ENCODE measurements around the gene XIST.

Gene XIST

GRCh38 chrX:73830489-73831414 is 21.8 kb downstream of the XIST start (continued):
- TF ChIP-seq, protein P1, sequence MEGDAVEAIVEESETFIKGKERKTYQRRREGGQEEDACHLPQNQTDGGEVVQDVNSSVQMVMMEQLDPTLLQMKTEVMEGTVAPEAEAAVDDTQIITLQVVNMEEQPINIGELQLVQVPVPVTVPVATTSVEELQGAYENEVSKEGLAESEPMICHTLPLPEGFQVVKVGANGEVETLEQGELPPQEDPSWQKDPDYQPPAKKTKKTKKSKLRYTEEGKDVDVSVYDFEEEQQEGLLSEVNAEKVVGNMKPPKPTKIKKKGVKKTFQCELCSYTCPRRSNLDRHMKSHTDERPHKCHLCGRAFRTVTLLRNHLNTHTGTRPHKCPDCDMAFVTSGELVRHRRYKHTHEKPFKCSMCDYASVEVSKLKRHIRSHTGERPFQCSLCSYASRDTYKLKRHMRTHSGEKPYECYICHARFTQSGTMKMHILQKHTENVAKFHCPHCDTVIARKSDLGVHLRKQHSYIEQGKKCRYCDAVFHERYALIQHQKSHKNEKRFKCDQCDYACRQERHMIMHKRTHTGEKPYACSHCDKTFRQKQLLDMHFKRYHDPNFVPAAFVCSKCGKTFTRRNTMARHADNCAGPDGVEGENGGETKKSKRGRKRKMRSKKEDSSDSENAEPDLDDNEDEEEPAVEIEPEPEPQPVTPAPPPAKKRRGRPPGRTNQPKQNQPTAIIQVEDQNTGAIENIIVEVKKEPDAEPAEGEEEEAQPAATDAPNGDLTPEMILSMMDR (tag by site-specific recombination; IDR thresholded peaks at IDR 0.05), result 0 out of 2 replicates have a peak, but pooled peaks have one; percentile 14
- TF ChIP-seq ZNF112 (tag by site-specific recombination; IDR thresholded peaks at IDR 0.05), result no peak
- TF ChIP-seq, protein P2, sequence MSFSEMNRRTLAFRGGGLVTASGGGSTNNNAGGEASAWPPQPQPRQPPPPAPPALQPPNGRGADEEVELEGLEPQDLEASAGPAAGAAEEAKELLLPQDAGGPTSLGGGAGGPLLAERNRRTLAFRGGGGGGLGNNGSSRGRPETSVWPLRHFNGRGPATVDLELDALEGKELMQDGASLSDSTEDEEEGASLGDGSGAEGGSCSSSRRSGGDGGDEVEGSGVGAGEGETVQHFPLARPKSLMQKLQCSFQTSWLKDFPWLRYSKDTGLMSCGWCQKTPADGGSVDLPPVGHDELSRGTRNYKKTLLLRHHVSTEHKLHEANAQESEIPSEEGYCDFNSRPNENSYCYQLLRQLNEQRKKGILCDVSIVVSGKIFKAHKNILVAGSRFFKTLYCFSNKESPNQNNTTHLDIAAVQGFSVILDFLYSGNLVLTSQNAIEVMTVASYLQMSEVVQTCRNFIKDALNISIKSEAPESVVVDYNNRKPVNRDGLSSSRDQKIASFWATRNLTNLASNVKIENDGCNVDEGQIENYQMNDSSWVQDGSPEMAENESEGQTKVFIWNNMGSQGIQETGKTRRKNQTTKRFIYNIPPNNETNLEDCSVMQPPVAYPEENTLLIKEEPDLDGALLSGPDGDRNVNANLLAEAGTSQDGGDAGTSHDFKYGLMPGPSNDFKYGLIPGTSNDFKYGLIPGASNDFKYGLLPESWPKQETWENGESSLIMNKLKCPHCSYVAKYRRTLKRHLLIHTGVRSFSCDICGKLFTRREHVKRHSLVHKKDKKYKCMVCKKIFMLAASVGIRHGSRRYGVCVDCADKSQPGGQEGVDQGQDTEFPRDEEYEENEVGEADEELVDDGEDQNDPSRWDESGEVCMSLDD (tag by site-specific recombination; IDR thresholded peaks at IDR 0.05), result no peak
- peak; percentile 40; the same call in 1 of the 2 replicates for TF ChIP-seq ZSCAN30 (tag by site-specific recombination; IDR thresholded peaks at IDR 0.05)
- peak; percentile 78 for TF ChIP-seq ZNF629 (tag by site-specific recombination; IDR thresholded peaks at IDR 0.05)
- TF ChIP-seq IKZF3 (tag by site-specific recombination; IDR thresholded peaks at IDR 0.05), result peak; percentile 73; the same call in 1 of the 2 replicates
- no peak; the same call in 1 of the 2 replicates for TF ChIP-seq ZNF324 (tag by site-specific recombination; IDR thresholded peaks at IDR 0.05)
- TF ChIP-seq ZNF692 (tag by site-specific recombination; IDR thresholded peaks at IDR 0.05), result 0 out of 2 replicates have a peak, but pooled peaks have one; percentile 22
- 0 out of 2 replicates have a peak, but pooled peaks have one; percentile 13 for TF ChIP-seq ZBTB20 (tag by site-specific recombination; IDR thresholded peaks at IDR 0.05)
- 0 out of 2 replicates have a peak, but pooled peaks have one; percentile 4 for TF ChIP-seq GFI1B (tag by site-specific recombination; IDR thresholded peaks at IDR 0.05)
- TF ChIP-seq PRDM6 (tag by site-specific recombination; IDR thresholded peaks at IDR 0.05), result peak; percentile 94
- TF ChIP-seq SALL2 (tag by site-specific recombination; IDR thresholded peaks at IDR 0.05; ENCODE audit: borderline replicate concordance), result no peak
- peak; percentile 19; the same call in 1 of the 2 replicates for TF ChIP-seq MZF1 (tag by site-specific recombination; IDR thresholded peaks at IDR 0.05; ENCODE audit: borderline replicate concordance)
- peak; percentile 57 for TF ChIP-seq HIC1 (tag by site-specific recombination; IDR thresholded peaks at IDR 0.05)
- TF ChIP-seq OSR2 (tag by site-specific recombination; IDR thresholded peaks at IDR 0.05), result peak; percentile 74
- peak; percentile 47; the same call in 1 of the 2 replicates for TF ChIP-seq ZNF600 (tag by site-specific recombination; IDR thresholded peaks at IDR 0.05)
- TF ChIP-seq KLF10 (tag by site-specific recombination; IDR thresholded peaks at IDR 0.05), result peak; percentile 69
- TF ChIP-seq ZNF580 (tag by site-specific recombination; IDR thresholded peaks at IDR 0.05), result peak; percentile 76; the same call in 1 of the 2 replicates
- peak; percentile 63; the same call in 1 of the 2 replicates for TF ChIP-seq ATF2 (tag by site-specific recombination; IDR thresholded peaks at IDR 0.05; ENCODE audit: low read depth)
- TF ChIP-seq SETDB1 (IDR thresholded peaks at IDR 0.05; ENCODE audit: insufficient read length, low read length), result no peak
- TF ChIP-seq PBX3 (CRISPR knock-in tag; IDR thresholded peaks at IDR 0.05), result 0 out of 2 replicates have a peak, but pooled peaks have one; percentile 22
- TF ChIP-seq ZNF660 (tag by site-specific recombination; IDR thresholded peaks at IDR 0.05), result peak; percentile 24
- TF ChIP-seq WT1 (tag by site-specific recombination; IDR thresholded peaks at IDR 0.05), result no peak
